HS-27A (cell line): ENCODE results near the gene PLAC8L1.

Source experiments
- DNase-seq: peaks from one replicate; pipeline ENCODE4 v3.0.0-alpha.2; 2012; ENCODE audit warnings: low read depth, missing footprints

The PLAC8L1 gene

GRCh38 chr5:146042628-146043279 is 62.6 kb downstream of the PLAC8L1 start:
- peak; percentile 43 for DNase-seq

DNA sequence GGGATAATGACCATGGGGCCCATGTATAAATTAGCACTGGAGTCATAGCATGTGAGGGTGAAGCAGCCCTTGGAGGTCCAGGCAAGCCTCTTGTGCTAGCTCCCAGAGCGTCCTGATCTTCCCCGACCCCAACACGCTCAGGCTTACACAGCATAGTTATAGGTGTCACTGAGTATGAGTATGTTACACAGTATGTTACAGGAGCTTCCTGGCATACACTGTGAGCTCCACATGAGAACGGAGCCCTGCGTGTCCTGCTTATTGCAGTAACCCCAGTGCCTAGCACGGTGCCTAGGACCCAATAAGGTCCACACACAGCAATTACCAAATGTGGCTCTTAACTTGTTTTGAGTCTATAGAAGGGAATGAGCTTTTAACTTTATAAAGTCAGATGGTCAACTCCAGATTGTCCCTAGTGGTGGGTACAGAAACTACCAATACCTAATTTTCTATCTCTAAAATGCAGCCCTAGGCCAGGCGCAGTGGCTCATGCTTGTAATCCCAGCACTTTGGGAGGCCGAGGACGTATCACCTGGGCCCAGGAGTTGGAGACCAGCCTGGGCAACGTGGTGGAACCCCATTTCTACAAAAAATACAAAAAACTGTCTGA is 64.1 kb downstream of the PLAC8L1 start:
- DNase-seq: no peak

DNA sequence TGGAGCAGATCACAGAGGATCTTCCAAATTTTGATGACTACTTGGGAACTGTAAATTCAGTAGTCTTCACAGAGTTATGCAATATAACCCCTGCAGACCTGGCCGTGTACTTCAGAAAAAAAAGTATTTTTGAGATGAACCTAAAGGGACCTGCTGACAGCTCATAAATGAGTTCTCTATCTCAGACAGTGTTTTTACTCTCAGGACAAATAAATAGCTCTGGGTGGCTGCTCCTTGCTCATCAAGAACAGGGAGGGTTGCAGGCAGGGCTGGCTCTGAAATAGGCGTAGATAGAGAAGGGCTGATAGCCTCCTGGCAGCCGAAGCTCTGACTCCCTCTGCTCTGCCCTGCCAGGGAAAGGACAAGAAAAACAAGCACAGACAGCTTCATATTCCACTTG is 64.8 kb downstream of the PLAC8L1 start:
- DNase-seq: no peak

DNA sequence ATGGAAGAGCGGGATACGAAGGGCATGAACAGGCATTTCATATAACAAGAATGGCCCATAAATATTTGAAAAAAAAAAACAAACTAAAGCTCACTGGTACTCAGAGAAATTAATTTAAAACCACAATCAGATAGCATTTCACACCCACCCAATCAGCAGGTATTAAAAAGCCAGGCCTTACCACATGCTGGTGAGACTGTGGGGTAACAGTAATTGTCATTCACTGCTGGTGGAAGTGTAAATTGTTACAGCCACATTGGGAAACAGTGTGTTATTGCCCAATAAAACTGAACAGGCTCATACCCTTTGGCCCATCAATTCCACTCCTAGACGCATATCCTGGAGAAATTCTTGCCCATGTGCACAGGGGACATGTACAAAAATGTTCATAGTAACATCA is 66.0 kb downstream of the PLAC8L1 start:
- no peak for DNase-seq

- no peak for DNase-seq
These were observed 70.8 kb downstream of the PLAC8L1 start for GRCh38 chr5:146034605-146035004.
